Adrenal gland (tissue), 5 donors: Measurements from ENCODE around the gene COMMD1.

ENCODE experiments used
- POLR2A ChIP-seq, 2 donors: fragments of 450-650 bp; IDR thresholded peaks; one replicate each; pipeline ENCODE4 v1.6.1; 2017; ENCODE audit warnings: antibody characterized with exemption in 2 of 2, mild to moderate bottlenecking in 2 of 2, moderate library complexity in 1 of 2
- TF ChIP-seq, protein P1 (sequence below), 6 experiments: fragments of 450-650 bp in 4 of 6; fragments of 200-600 bp in 2 of 6; sonication (generic) in 1 of 6; IDR thresholded peaks; 1 replicate in 5 of 6; 2 replicates in 1 of 6; pipeline versions ENCODE4 v1.5.1 to v1.8.0; 2016 to 2021; ENCODE audit warnings: antibody characterized with exemption in 6 of 6, mild to moderate bottlenecking in 2 of 6, moderate library complexity in 1 of 6
- donor health status: DM: no; HTN: no; CAD: no.

- TF ChIP-seq, protein P1, sequence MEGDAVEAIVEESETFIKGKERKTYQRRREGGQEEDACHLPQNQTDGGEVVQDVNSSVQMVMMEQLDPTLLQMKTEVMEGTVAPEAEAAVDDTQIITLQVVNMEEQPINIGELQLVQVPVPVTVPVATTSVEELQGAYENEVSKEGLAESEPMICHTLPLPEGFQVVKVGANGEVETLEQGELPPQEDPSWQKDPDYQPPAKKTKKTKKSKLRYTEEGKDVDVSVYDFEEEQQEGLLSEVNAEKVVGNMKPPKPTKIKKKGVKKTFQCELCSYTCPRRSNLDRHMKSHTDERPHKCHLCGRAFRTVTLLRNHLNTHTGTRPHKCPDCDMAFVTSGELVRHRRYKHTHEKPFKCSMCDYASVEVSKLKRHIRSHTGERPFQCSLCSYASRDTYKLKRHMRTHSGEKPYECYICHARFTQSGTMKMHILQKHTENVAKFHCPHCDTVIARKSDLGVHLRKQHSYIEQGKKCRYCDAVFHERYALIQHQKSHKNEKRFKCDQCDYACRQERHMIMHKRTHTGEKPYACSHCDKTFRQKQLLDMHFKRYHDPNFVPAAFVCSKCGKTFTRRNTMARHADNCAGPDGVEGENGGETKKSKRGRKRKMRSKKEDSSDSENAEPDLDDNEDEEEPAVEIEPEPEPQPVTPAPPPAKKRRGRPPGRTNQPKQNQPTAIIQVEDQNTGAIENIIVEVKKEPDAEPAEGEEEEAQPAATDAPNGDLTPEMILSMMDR (IDR thresholded peaks at IDR 0.05) = no peak
- TF ChIP-seq POLR2A (IDR thresholded peaks at IDR 0.05) = no peak
These were observed 279.2 kb downstream of the COMMD1 start for GRCh38 chr2:62184512-62185230.
